NCI-H128 (cell line): Measurements from ENCODE around the gene EPS8L1.

ENCODE experiments used
- DNase-seq: peaks from one replicate; lab custom pipeline; 2025; ENCODE audit not compliant: unreplicated experiment; lab: John Stamatoyannopoulos, UW

Gene EPS8L1

DNA sequence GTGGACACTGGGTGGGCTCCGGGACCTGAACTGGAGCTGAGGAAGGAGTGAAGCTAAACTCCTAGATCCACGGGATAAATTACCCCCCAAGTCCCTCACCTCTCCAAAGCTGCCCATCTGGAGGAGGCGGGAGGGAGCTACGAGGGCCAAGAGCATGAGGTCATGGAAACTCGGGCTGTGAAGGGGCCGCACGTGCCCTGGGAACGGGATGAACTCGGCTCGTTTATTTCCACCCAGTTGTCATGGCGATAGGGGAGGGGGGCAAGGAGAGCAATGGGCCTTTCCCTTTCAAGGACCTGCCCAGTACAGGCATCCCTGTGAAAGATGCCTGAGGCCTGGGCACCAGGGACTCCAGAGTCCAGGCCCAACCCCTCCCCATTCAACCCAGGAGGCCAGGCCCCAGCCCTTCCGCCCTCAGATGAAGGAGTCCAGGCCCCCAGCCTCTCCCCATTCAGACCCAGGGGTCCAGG, 37.9 kb downstream of the EPS8L1 start:
- DNase-seq: no peak

DNA sequence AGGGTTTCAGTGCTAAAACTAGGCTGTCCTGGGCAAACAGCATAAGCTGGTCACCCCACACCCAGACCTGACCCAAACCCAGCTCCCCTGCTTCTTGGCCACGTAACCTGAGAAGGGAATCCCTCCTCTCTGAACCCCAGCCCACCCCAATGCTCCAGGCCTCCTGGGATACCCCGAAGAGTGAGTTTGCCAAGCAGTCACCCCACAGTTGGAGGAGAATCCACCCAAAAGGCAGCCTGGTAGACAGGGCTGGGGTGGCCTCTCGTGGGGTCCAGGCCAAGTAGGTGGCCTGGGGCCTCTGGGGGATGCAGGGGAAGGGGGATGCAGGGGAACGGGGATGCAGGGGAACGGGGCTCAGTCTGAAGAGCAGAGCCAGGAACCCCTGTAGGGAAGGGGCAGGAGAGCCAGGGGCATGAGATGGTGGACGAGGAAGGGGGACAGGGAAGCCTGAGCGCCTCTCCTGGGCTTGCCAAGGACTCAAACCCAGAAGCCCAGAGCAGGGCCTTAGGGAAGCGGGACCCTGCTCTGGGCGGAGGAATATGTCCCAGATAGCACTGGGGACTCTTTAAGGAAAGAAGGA, 39.0 kb downstream of the EPS8L1 start:
- no peak for DNase-seq

DNA sequence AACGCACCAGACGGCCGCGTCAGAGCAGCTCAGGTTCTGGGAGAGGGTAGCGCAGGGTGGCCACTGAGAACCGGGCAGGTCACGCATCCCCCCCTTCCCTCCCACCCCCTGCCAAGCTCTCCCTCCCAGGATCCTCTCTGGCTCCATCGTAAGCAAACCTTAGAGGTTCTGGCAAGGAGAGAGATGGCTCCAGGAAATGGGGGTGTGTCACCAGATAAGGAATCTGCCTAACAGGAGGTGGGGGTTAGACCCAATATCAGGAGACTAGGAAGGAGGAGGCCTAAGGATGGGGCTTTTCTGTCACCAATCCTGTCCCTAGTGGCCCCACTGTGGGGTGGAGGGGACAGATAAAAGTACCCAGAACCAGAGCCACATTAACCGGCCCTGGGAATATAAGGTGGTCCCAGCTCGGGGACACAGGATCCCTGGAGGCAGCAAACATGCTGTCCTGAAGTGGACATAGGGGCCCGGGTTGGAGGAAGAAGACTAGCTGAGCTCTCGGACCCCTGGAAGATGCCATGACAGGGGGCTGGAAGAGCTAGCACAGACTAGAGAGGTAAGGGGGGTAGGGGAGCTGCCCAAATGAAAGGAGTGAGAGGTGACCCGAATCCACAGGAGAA, 39.9 kb downstream of the EPS8L1 start:
- no peak for DNase-seq

DNA sequence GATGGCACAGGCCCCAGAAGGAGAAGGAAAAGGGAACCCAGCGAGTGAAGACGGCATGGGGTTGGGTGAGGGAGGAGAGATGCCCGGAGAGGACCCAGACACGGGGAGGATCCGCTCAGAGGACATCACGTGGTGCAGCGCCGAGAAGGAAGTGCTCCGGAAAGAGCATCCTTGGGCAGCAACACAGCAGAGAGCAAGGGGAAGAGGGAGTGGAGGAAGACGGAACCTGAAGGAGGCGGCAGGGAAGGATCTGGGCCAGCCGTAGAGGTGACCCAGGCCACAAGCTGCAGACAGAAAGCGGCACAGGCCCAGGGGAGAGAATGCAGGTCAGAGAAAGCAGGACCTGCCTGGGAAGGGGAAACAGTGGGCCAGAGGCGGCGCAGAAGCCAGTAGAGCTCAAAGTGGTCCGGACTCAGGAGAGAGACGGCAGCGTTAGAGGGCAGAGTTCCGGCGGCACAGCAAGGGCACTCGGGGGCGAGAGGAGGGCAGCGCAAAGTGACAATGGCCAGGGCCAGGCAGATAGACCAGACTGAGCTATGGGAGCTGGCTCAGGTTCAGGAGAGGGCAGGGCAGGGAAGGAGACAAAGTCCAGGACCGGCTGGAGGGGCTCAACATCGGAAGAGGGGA, 40.7 kb downstream of the EPS8L1 start:
- no peak for DNase-seq

DNA sequence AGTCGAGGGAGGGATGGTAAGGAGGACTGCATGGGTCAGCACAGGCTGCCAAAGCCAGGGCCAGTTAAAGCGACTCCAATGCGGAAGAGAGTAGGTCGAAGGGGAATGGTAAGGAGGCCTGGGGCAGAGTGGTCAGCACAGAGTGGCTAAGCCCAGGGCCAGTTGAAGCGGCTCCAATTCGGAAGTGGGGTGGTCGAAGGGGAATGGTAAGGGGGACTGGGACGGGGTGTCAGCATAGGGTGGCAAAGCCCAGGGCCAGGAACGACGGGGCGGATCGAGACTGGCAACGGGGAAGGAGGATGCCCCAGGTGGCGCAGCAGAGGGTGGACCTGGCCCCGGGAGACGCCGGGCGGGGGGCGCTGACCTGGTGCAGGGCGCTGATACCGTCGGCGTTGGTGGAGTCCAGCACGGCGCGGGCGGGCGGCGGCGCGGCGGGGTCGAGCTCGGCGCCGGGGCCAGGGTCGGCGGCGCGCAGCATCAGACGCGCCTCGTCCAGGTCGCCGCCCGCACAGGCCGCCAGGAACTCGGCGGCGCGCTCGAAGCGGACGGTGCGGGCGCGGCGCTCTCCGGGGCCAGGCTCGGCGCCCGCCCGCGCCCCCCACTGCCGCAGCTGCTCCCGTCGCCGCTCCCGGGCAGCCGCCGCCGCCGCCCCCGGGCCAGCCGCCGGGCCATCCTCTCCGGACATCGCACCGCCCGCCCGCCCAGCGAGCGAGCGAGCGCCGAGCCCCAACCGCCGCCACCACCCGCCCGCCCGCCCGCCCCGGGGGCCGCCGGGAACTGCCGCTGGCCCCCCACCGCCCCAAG, 41.4 kb downstream of the EPS8L1 start, which contains the start of gene PPP1R12C:
PPP1R12C (minus strand) TSS at position 779 of the 804 bp plus-strand sequence; CDS start at position 685, 94 bp downstream.
- no peak for DNase-seq

DNA sequence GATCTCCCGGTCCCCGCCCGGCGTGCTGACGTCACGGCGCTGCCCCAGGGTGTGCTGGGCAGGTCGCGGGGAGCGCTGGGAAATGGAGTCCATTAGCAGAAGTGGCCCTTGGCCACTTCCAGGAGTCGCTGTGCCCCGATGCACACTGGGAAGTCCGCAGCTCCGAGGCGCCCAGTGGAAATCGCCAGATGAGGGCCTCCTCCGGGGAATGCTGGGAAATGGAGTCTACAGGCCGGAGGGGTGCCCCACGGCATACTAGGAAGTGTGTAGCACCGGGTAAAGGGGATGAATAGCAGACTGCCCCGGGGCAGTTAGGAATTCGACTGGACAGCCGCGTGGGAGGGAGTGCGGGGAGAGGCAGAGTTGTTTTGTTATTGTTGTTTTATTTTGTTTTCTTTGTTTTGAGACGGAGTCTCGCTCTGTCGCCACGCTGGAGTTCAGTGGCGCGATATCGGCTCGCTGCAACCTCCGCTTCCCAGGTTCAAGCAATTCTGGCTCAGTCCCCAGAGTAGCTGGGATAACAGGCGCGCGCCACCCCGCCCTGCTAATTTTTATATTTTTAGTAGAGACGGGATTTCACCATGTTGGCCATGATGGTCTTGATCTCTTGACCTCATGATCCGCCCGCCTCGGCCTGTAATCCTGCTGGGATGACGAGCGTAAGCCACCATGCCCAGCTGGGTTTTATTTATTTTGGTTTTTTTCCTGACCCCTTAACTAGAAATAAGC, 42.2 kb downstream of the EPS8L1 start:
- peak; percentile 97 for DNase-seq

DNA sequence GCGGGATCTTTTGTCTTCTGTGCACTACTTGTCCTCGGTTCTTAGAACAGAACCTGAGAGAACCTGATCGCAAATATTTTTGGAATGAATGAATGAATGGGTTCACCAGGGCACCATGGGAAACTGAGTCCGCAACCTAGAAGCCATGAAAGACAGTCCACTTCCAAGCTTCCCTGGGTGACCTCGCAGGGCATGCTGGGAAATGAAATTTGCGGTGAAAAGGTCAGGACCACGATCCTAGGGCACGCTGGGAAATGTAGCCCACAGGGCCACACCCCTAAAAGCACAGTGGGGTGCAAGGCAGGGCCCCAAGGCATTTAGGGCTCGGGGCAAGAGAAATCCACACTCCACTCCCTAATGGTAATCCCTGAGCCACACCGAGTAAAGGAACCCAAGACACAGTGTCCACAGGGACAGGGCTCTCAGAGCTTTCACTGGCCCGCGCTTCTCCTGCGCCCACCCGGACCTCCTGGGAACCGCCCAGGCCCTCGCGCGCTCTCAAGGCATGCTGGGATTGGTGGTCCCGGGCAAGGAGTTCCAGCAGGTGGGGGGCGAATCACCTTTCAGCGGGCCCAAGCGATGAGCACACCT, 42.8 kb downstream of the EPS8L1 start:
- no peak for DNase-seq

DNA sequence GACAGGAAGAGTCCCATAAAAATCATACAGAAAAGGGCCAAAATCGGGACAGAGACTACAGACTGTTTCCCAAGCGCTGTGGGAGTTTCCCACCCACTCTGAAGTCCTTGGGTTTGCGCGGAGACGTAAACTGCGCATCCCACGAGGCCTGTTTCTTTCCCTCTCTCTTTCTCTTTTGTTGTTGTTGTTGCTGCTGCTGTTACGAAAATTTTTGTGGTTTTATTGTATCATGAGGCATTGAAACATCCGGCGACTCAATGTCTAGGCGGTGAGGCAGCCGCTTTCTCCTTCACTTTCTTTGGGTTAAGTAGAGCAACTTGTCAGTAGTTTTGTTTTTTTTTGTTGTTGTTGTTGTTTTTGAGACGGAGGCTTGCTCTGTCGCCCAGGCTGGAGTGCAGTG, 43.4 kb downstream of the EPS8L1 start:
- DNase-seq: no peak

DNA sequence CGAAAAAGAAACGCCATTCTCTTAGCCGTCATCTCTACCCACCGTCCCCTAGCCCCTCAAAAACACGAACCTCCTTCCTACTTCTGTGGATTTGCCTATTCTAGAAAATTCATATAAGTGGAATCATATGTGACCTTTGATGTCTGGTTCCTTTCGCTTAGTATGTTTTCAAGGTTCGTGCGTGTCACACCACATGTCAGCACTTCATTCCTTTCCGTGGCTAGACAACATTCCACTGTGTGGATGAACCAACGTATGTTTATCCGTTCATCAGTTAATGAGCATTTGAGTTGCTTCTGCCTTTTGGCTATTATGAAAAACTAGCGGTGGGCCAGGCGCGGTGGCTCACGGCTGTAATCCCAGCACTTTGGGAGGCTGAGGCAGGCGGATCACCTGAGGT, 55.8 kb downstream of the EPS8L1 start:
- no peak for DNase-seq

DNA sequence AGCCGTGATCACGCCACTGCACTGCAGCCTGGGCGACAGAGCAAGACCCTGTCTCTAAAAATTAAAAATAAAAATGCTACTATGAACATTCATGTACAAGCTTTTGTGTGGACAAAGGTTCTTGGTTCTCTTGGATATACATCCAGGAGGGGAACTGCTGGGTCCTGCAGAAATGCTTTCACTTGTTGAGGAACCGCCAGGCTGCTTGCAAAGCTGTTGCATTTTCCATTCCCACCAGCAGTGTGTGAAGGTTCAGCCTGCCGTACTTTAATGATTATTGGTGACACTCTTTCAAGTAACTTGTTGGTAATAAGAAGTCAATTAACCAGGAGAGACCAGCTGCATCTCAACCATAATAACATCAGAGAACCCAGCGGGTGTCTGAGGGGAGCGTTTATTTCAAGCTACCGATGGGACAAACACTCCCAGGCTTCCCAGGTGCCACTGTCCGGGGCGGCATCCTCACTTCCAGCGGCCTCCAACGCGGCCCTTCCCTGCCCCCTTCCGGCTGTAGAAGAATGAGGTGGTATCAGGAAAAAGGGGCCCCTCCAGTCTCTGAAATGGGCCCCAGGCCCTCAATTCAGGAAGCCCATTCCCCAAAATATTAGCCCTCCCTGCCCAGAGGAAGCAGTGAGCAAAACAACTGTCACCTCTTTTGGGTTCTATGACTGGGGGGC, 56.9 kb downstream of the EPS8L1 start:
- no peak for DNase-seq

DNA sequence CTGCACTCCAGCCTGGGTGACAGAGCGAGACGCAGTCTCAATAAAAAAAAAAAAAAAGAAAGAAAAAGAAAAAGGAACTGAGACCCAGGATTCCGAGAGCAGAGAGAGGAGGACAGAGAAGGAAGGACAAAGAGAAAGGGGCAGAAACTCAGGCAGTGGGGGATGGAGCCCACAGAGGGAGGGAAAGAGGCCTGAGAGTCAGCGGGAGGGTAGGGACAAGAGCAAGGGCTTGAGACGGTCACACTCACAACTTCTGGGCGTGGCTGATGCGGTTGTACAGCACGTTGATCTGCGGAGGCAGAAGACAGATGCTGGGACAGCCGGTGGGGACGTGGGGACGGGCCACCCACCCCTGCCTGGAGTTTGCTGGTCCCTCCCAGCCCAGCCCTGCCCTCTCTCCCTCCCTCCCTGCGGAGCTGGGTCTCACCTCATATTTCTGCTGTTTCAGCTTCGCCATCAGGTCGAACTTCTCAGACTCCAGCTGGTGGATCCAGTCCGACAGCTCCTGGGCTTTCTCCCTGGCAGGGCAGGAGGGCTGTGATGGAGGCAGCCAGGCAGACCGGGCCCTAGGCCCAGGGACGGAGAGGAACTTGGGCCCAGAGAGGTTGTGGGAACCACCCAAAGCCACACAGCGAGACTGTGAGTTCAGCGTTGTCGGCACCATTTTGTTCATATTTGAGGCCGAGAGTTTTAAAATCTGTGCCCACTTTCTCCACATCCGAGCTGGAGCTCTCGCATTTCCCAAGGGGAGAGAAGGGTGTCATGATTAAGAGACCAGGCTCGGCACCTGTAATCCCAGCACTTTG, 58.2 kb downstream of the EPS8L1 start:
- no peak for DNase-seq

DNA sequence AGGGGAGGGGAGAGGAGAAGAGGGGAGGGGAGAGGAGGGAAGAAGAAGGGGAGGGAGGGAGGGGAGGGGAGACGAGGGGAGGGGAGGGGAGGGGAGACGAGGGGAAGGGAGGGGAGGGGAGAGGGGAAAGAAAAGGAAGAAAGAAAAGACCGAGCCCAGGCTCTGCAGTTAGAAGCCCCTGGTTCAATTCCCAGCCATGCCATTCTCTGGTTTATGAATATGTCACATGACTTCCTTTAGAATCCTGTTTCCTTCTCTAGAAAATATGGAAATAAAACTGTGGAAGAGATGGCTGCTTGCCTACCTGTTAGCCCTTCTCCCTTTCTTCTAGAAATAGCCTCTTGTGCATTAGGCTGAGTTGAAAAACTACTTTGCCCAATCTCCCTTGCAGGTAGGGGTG, 59.1 kb downstream of the EPS8L1 start:
- DNase-seq: no peak

DNA sequence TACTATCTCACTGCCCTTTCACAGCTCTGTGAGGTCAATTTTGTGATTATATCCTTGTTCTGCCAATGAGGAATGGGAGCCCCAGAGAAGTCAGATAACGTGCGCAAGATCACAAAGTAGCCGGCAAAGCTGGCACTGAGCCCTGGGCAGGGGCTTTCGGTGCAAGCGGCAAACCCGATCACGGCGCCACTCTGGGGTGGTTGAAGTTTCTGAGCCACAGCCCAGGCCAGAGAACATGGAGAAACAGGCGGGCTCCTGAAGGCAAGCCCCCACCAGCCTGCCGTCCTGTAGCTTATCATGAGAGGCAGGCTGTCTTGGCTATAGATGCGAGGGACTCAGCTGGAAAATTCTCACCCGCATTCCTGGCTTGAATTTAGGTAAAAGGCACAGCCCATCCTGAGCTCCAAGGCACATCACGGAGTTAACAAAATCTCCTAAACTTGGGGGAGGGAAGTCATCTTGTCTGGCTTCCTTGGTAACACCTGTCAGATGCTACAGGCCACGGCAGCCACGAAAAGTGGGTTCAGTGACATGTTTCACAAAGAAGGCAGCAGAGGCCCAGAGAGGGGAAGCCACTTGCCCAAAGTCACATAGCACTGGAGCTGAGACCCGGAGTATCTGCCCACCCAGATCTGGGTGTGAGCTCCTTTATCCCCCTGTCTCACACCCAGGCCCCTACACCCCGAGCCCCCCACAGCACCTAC, 60.9 kb downstream of the EPS8L1 start:
- DNase-seq: no peak
